ENCODE measurements around the gene TRAF3IP3. TPM values are rescaled to one million over a fixed set of nuclear protein-coding genes. Genes with fewer than 3 reads are reported as not detected.

Gene TRAF3IP3
- total and polyA plus RNA-seq, 2 donors (not counting 3 experiments of a cell fraction or from before 2014, with no cell fraction given), result not detected

- no TSS peak for BruUV-seq (replicated peaks)
- Histone ChIP-seq H4K20me1 (replicated peaks; ENCODE audit: control insufficient read depth, extremely low read depth, insufficient read depth, low read length) (no peaks in the 10 kb centered on the region), H3K4me1 (ENCODE audit: control insufficient read depth, extremely low read depth, insufficient read depth, low read length) (peaks cover 41% of the 10 kb centered on the region), H3K9me1 (replicated peaks; ENCODE audit: control insufficient read depth, extremely low read depth, insufficient read depth, low read length) (no peaks in the 10 kb centered on the region), H3K36me3 (ENCODE audit: control insufficient read depth in 2 of 2, extremely low read depth in 1 of 2, insufficient read depth in 2 of 2, low read length in 2 of 2) (peaks cover 8 to 11% of the 10 kb centered on the region in 2 experiments), H3K9me3 (replicated peaks; ENCODE audit: control insufficient read depth, insufficient read depth, low read length) (no peaks in the 10 kb centered on the region), H3K27me3 (ENCODE audit: control insufficient read depth in 2 of 2, insufficient read depth in 2 of 2, low read length in 2 of 2) (no peaks in the 10 kb centered on the region), H3K9ac (replicated peaks; ENCODE audit: extremely low read depth, insufficient read depth, low read length) (no peak overlapping the region), H3K4me2 (ENCODE audit: insufficient read depth, low read length) (peak overlapping the region; percentile 45), H3K79me2 (ENCODE audit: control insufficient read depth, insufficient read depth, low read length) (peaks cover 14% of the 10 kb centered on the region), H2AFZ (ENCODE audit: low read depth, low read length) (no peak overlapping the region), H3K27ac (ENCODE audit: insufficient read depth, low read depth, low read length) (no peak overlapping the region), H3K4me3 (replicated peaks in 1 of 3; ENCODE audit: insufficient read depth in 1 of 3, low read depth in 1 of 3, low read length in 3 of 3) (no peak overlapping the region)
- intact Hi-C loops (cut with micrococcal nuclease) (no loop called here), dilution Hi-C loops (cut with MboI; ENCODE audit: extremely low pct_ligation_motif_present, low sequenced_read_pairs) (loop anchor here (25.0 kb wide), 1 partner anchor 533 kb away; no protein-coding TSS in a partner anchor)
- DNase-seq (ENCODE audit: low read depth, low spot score), result no peak
- TF ChIP-seq CTCF (IDR thresholded peaks at IDR 0.05; ENCODE audit: extremely low read depth in 1 of 2, insufficient read depth in 1 of 2, low read depth in 1 of 2, low read length in 2 of 2), result no peak
- TF ChIP-seq JUN (IDR thresholded peaks at IDR 0.05; ENCODE audit: borderline replicate concordance, insufficient read depth, insufficient read length, low read depth), result no peak
- no peak for TF ChIP-seq GATA2 (IDR thresholded peaks at IDR 0.05; ENCODE audit: insufficient read depth, insufficient read length, low read depth, low read length)
- TF ChIP-seq EZH2 (IDR thresholded peaks at IDR 0.05; ENCODE audit: borderline replicate concordance, low read depth, low read length, severe bottlenecking), result no peak
- ChIA-PET CTCF (interaction anchor here (0.7 to 1.1 kb wide), 3 partner anchors 9 to 21 kb away, joined by 3 to 5 read pairs (median 3); no protein-coding TSS in a partner anchor), POLR2A (no interaction called here)
- no peak for FAIRE-seq
Measured at GRCh38 chr1:209829716-209830115, 73.9 kb downstream of the TRAF3IP3 start.

GRCh38 chr1:209830722-209831121, 74.9 kb downstream of the TRAF3IP3 start:
- H3K9ac ChIP-seq (replicated peaks; ENCODE audit: extremely low read depth, insufficient read depth, low read length), result no peak overlapping the region
- ChIA-PET POLR2A (no interaction called here), CTCF (interaction anchor here (1.1 kb wide), 2 partner anchors 8 to 15 kb away, joined by 3 to 5 read pairs; no protein-coding TSS in a partner anchor)
- no peak overlapping the region for H3K4me3 ChIP-seq (replicated peaks in 1 of 3; ENCODE audit: insufficient read depth in 1 of 3, low read depth in 1 of 3, low read length in 3 of 3)
- H3K4me2 ChIP-seq (ENCODE audit: insufficient read depth, low read length), result peak overlapping the region; percentile 45
- intact Hi-C loops (cut with micrococcal nuclease) (no loop called here), dilution Hi-C loops (cut with MboI; ENCODE audit: extremely low pct_ligation_motif_present, low sequenced_read_pairs) (loop anchor here (25.0 kb wide), 1 partner anchor 532 kb away; no protein-coding TSS in a partner anchor)
- no peaks in the 10 kb centered on the region for H3K9me3 ChIP-seq (replicated peaks; ENCODE audit: control insufficient read depth, insufficient read depth, low read length)
- no TSS peak for BruUV-seq (replicated peaks)
- no peaks in the 10 kb centered on the region for H4K20me1 ChIP-seq (replicated peaks; ENCODE audit: control insufficient read depth, extremely low read depth, insufficient read depth, low read length)
- H3K79me2 ChIP-seq (ENCODE audit: control insufficient read depth, insufficient read depth, low read length), result peaks cover 14% of the 10 kb centered on the region
- peaks cover 8 to 14% of the 10 kb centered on the region in 2 experiments for H3K36me3 ChIP-seq (ENCODE audit: control insufficient read depth in 2 of 2, extremely low read depth in 1 of 2, insufficient read depth in 2 of 2, low read length in 2 of 2)
- H3K27me3 ChIP-seq (ENCODE audit: control insufficient read depth in 2 of 2, insufficient read depth in 2 of 2, low read length in 2 of 2), result no peaks in the 10 kb centered on the region
- FAIRE-seq (no peak), DNase-seq (ENCODE audit: low read depth, low spot score) (no peak)
- H3K4me1 ChIP-seq (ENCODE audit: control insufficient read depth, extremely low read depth, insufficient read depth, low read length), result peaks cover 43% of the 10 kb centered on the region
- H3K9me1 ChIP-seq (replicated peaks; ENCODE audit: control insufficient read depth, extremely low read depth, insufficient read depth, low read length), result no peaks in the 10 kb centered on the region
- TF ChIP-seq EZH2 (IDR thresholded peaks at IDR 0.05; ENCODE audit: borderline replicate concordance, low read depth, low read length, severe bottlenecking) (no peak), POLR2A (IDR thresholded peaks at IDR 0.05; ENCODE audit: low read depth, low read length) (no peak), FOS (IDR thresholded peaks at IDR 0.05; ENCODE audit: borderline replicate concordance, insufficient read depth, low read length) (no peak), MYC (IDR thresholded peaks at IDR 0.05; ENCODE audit: low read depth, low read length) (no peak), POLR2AphosphoS5 (IDR thresholded peaks at IDR 0.05; ENCODE audit: insufficient read depth, low read depth, low read length) (no peak), JUN (IDR thresholded peaks at IDR 0.05; ENCODE audit: borderline replicate concordance, insufficient read depth, insufficient read length, low read depth) (no peak), CTCF (IDR thresholded peaks at IDR 0.05; ENCODE audit: extremely low read depth in 1 of 2, insufficient read depth in 1 of 2, low read depth in 1 of 2, low read length in 2 of 2) (no peak), MAX (IDR thresholded peaks at IDR 0.05; ENCODE audit: insufficient read depth, insufficient read length) (no peak), GATA2 (IDR thresholded peaks at IDR 0.05; ENCODE audit: insufficient read depth, insufficient read length, low read depth, low read length) (no peak)
- H3K27ac ChIP-seq (ENCODE audit: insufficient read depth, low read depth, low read length), result peak overlapping the region; percentile 59
- no peak overlapping the region for H2AFZ ChIP-seq (ENCODE audit: low read depth, low read length)
